ENCODE measurements around the gene ZFAND2B. TPM values are rescaled to one million over a fixed set of nuclear protein-coding genes. Genes with fewer than 3 reads are reported as not detected.
"Not testable (repeated sequence)": the region's sequence is repeated elsewhere in the genome, so short reads cannot be mapped to it uniquely, and the experiment has no call there.

ZFAND2B gene
- total RNA-seq, 1 experiment from 2014 or later: 31.4 TPM

DNA sequence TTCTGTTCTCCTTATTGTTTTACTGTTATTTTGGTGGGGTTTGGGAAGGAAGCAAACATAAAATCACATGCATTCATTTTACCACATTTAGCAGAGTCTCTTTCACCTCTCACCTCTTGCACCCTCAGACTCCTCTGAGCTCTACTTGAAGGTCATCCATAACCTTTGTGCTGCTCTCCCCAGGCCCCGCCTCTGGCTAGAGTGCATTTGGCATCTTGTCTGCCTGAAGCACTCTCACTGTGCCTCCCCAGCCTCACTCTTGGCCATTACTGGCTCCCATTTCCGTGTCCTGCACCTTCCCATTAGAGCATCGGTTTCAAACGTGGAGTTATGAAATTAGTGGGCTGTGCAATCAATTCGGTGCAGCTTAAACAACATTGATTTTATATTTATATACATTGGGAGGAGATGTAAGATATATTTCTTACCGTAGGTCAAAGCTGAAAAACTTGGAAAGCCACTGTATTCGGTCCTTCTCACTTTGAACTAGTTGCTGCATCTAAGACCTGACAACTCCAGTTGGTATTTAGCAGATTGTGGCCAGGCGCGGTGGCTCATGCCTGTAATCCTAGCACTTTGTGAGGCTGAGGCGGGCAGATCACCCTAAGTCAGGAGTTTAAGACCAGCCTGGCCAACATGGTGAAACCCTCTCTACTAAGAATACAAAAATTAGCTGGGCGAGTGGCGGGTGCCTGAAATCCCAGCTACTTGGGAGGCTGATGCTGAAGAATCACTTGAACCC, 6.9 kb upstream of the ZFAND2B start:
- intact Hi-C loops (cut with micrococcal nuclease): no loop called here
- H3K36me3 ChIP-seq (ENCODE audit: control insufficient read depth in 1 of 2, insufficient read depth in 2 of 2, low read length in 2 of 2): no peaks in the 10 kb centered on the region
- BruUV-seq (replicated peaks): no TSS peak
- H3K4me2 ChIP-seq (ENCODE audit: low read length): no peak overlapping the region
- no peaks in the 10 kb centered on the region for H3K4me1 ChIP-seq (ENCODE audit: control insufficient read depth in 1 of 2, insufficient read depth in 2 of 2, low read length in 2 of 2)
- H3K4me3 ChIP-seq (replicated peaks in 1 of 2; ENCODE audit: low read depth in 1 of 2, low read length in 2 of 2): no peak overlapping the region
- H3K79me2 ChIP-seq (ENCODE audit: insufficient read depth, low read length): no peaks in the 10 kb centered on the region
- POLR2A ChIA-PET: interaction anchor here (0.9 kb wide), 1 partner anchor 23 kb away, joined by 5 read pairs; the partner anchor contains the start of gene CNPPD1
- H3K27ac ChIP-seq (ENCODE audit: low read depth, low read length): no peak overlapping the region
- peaks cover 0 to 3% of the 10 kb centered on the region in 2 experiments; a peak in 2 of 4 replicates for H3K9me3 ChIP-seq (ENCODE audit: control insufficient read depth in 1 of 2, insufficient read depth in 1 of 2, low read depth in 1 of 2, low read length in 2 of 2)
- ATAC-seq: no peak
- CTCF ChIA-PET: no interaction called here
- H2AFZ ChIP-seq (ENCODE audit: low read depth, low read length, poor library complexity, severe bottlenecking): no peak overlapping the region
- no peak overlapping the region for H3K9ac ChIP-seq (ENCODE audit: low read length)
- H4K20me1 ChIP-seq (ENCODE audit: insufficient read depth): no peaks in the 10 kb centered on the region
- RAD21 ChIA-PET (ENCODE audit: low non-redundant PET in 1 of 2, low total read pairs in 2 of 2, uncharacterized antibody in 2 of 2, unreplicated experiment in 2 of 2): no interaction called here
- no peaks in the 10 kb centered on the region for H3K27me3 ChIP-seq (ENCODE audit: insufficient read depth, low read length)
- DNase-seq (ENCODE audit: low read depth, low spot score): no peak
- TF ChIP-seq, protein P1, sequence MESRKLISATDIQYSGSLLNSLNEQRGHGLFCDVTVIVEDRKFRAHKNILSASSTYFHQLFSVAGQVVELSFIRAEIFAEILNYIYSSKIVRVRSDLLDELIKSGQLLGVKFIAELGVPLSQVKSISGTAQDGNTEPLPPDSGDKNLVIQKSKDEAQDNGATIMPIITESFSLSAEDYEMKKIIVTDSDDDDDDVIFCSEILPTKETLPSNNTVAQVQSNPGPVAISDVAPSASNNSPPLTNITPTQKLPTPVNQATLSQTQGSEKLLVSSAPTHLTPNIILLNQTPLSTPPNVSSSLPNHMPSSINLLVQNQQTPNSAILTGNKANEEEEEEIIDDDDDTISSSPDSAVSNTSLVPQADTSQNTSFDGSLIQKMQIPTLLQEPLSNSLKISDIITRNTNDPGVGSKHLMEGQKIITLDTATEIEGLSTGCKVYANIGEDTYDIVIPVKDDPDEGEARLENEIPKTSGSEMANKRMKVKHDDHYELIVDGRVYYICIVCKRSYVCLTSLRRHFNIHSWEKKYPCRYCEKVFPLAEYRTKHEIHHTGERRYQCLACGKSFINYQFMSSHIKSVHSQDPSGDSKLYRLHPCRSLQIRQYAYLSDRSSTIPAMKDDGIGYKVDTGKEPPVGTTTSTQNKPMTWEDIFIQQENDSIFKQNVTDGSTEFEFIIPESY (IDR thresholded peaks at IDR 0.05; ENCODE audit: extremely low read depth, insufficient replicate concordance, low read length): no peak
- TF ChIP-seq POLR2AphosphoS5 (IDR thresholded peaks at IDR 0.05; ENCODE audit: low read depth, low read length) (no peak), JUND (IDR thresholded peaks at IDR 0.05) (no peak), YY1 (IDR thresholded peaks at IDR 0.05; ENCODE audit: extremely low read depth, insufficient replicate concordance, low read depth, low read length) (no peak), FOSL1 (IDR thresholded peaks at IDR 0.05; ENCODE audit: low read depth) (no peak), ELF1 (IDR thresholded peaks at IDR 0.05; ENCODE audit: borderline replicate concordance, low read depth) (no peak), SRF (IDR thresholded peaks at IDR 0.05; ENCODE audit: low read depth) (no peak), CEBPB (IDR thresholded peaks at IDR 0.05; ENCODE audit: low read depth) (no peak), RAD21 (IDR thresholded peaks at IDR 0.05; ENCODE audit: low read depth) (no peak), POLR2A (IDR thresholded peaks at IDR 0.05; ENCODE audit: borderline replicate concordance, extremely low read depth, insufficient read depth, insufficient read length) (no peak), SP1 (IDR thresholded peaks at IDR 0.05; ENCODE audit: low read depth) (no peak), EZH2 (IDR thresholded peaks at IDR 0.05) (no peak)
- TF ChIP-seq, protein P2, sequence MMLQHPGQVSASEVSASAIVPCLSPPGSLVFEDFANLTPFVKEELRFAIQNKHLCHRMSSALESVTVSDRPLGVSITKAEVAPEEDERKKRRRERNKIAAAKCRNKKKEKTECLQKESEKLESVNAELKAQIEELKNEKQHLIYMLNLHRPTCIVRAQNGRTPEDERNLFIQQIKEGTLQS (IDR thresholded peaks at IDR 0.05): no peak
- H3K9me2 ChIP-seq (ENCODE audit: insufficient read depth): no peaks in the 10 kb centered on the region

DNA sequence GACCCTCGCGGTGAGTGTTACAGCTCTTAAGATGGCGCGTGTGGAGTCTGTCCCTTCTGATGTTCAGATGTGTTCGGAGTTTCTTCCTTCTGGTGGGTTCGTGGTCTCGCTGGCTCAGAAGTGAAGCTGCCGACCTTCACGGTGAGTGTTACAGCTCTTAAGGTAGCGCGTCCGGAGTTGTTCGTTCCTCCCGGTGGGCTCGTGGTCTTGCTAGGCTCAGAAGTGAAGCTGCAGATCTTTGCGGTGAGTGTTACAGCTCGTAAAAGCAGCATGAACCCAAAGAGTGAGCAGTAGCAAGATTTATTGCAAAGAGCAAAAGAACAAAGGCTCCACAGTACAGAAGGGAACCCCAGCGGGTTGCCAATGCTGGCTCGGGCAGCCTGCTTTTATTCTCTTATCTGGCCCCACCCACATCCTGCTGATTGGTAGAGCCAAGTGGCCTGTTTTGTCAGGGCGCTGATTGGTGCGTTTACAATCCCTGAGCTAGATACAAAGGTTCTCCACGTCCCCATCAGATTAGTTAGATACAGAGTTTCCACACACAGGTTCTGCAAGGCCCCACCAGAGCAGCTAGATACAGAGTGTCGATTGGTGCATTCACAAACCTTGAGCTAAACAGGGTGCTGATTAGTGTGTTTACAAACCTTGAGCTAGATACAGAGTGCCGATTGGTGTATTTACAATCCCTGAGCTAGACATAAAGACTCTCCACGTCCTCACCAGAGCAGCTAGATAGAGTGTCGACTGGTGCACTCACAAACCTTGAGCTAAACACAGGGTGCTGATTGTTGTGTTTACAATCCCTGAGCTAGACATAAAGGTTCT, 5.9 kb upstream of the ZFAND2B start:
- BruUV-seq (replicated peaks); RAD21 ChIA-PET (ENCODE audit: low non-redundant PET in 1 of 2, low total read pairs in 2 of 2, uncharacterized antibody in 2 of 2, unreplicated experiment in 2 of 2): not testable (repeated sequence)
- POLR2A ChIA-PET: interaction anchor here (0.9 kb wide), 1 partner anchor 24 kb away, joined by 5 read pairs; the partner anchor contains the start of gene CNPPD1

More for the DNA sequence above, 5.9 kb upstream of the ZFAND2B start:
- H3K27ac ChIP-seq (ENCODE audit: low read depth, low read length); H3K4me1 ChIP-seq (ENCODE audit: control insufficient read depth in 1 of 2, insufficient read depth in 2 of 2, low read length in 2 of 2); H3K9me3 ChIP-seq (ENCODE audit: control insufficient read depth in 1 of 2, insufficient read depth in 1 of 2, low read depth in 1 of 2, low read length in 2 of 2); DNase-seq (ENCODE audit: low read depth, low spot score); H3K27me3 ChIP-seq (ENCODE audit: insufficient read depth, low read length); CTCF ChIA-PET; H3K9me2 ChIP-seq (ENCODE audit: insufficient read depth); intact Hi-C loops (cut with micrococcal nuclease); H3K9ac ChIP-seq (ENCODE audit: low read length); H2AFZ ChIP-seq (ENCODE audit: low read depth, low read length, poor library complexity, severe bottlenecking); H4K20me1 ChIP-seq (ENCODE audit: insufficient read depth); ATAC-seq; H3K4me3 ChIP-seq (replicated peaks in 1 of 2; ENCODE audit: low read depth in 1 of 2, low read length in 2 of 2); H3K79me2 ChIP-seq (ENCODE audit: insufficient read depth, low read length); H3K36me3 ChIP-seq (ENCODE audit: control insufficient read depth in 1 of 2, insufficient read depth in 2 of 2, low read length in 2 of 2); H3K4me2 ChIP-seq (ENCODE audit: low read length): not testable (repeated sequence)
